ENCODE data around the gene VPS16. TPM values are rescaled to one million over a fixed set of nuclear protein-coding genes. Genes with fewer than 3 reads are reported as not detected.

The VPS16 gene
- total RNA-seq, 6 donors from 2014 or later = 22.6 to 53.4 (median 38.2) TPM

DNA sequence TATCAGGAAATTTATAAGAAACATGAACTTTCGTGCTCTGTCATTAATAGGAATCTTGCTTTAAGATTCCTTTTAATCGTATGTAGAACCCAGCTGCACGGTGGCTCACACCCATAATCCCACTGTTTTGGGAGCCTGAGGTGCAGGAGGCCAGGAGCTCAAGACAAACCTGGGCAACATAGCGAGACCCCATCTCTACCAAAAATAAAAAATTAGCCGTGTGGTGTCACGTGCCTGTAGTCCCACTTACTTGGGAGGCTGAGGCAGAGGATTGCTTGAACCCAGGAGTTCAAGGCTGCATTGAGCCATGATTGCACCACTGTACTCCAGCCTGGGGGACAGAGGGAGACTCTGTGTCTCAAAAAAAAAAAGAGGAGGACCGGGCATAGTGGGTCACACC is 40.1 kb downstream of the VPS16 start:
- Histone ChIP-seq H3K27me3 (no peaks in the 10 kb centered on the region), H3K4me3 (no peak overlapping the region), H3K4me1 (peaks cover 7 to 30% (median 13%) of the 10 kb centered on the region in 4 donors), H3K27ac (no peak overlapping the region), H3K36me3 (no peaks in the 10 kb centered on the region), H3K9me3 (no peaks in the 10 kb centered on the region)
- DNase-seq (no peak), ATAC-seq (ENCODE audit: low FRiP score in 2 of 2) (no peak)
- 78 to 86% methylated on average over 7 of the region's 7 CpGs for WGBS, 2 donors
- TF ChIP-seq EP300 (IDR thresholded peaks at IDR 0.05) (no peak), POLR2AphosphoS5 (IDR thresholded peaks at IDR 0.05) (no peak), CTCF (IDR thresholded peaks at IDR 0.05) (no peak), POLR2A (IDR thresholded peaks at IDR 0.05) (no peak)

- Histone ChIP-seq H3K36me3 (no peaks in the 10 kb centered on the region), H3K4me1 (peaks cover 2 to 36% (median 10%) of the 10 kb centered on the region in 4 donors), H3K27me3 (no peaks in the 10 kb centered on the region), H3K27ac (no peak overlapping the region), H3K9me3 (no peaks in the 10 kb centered on the region), H3K4me3 (no peak overlapping the region)
- TF ChIP-seq CTCF (IDR thresholded peaks at IDR 0.05) (no peak), POLR2A (IDR thresholded peaks at IDR 0.05) (no peak), POLR2AphosphoS5 (IDR thresholded peaks at IDR 0.05) (no peak), EP300 (IDR thresholded peaks at IDR 0.05) (no peak)
- WGBS, 2 donors = 71 to 75% methylated on average over 3 of the region's 3 CpGs
- no peak for ATAC-seq (ENCODE audit: low FRiP score in 2 of 2)
- DNase-seq = no peak
These were observed 43.4 kb downstream of the VPS16 start for GRCh38 chr20:2883726-2884637.

- Histone ChIP-seq H3K36me3 (no peaks in the 10 kb centered on the region), H3K27me3 (no peaks in the 10 kb centered on the region), H3K4me1 (peaks cover 11 to 54% (median 24%) of the 10 kb centered on the region in 4 donors), H3K4me3 (no peak overlapping the region), H3K27ac (no peak overlapping the region), H3K9me3 (no peaks in the 10 kb centered on the region)
- ATAC-seq (ENCODE audit: low FRiP score in 2 of 2) = no peak
- no peak for DNase-seq
- no peak for TF ChIP-seq EP300 (IDR thresholded peaks at IDR 0.05)
- TF ChIP-seq CTCF (IDR thresholded peaks at IDR 0.05) = no peak
- TF ChIP-seq POLR2AphosphoS5 (IDR thresholded peaks at IDR 0.05) = no peak
- TF ChIP-seq POLR2A (IDR thresholded peaks at IDR 0.05) = no peak
- 89 to 94% methylated on average over 3 of the region's 3 CpGs for WGBS, 2 donors
These were observed 47.2 kb downstream of the VPS16 start for GRCh38 chr20:2887715-2888114.

DNA sequence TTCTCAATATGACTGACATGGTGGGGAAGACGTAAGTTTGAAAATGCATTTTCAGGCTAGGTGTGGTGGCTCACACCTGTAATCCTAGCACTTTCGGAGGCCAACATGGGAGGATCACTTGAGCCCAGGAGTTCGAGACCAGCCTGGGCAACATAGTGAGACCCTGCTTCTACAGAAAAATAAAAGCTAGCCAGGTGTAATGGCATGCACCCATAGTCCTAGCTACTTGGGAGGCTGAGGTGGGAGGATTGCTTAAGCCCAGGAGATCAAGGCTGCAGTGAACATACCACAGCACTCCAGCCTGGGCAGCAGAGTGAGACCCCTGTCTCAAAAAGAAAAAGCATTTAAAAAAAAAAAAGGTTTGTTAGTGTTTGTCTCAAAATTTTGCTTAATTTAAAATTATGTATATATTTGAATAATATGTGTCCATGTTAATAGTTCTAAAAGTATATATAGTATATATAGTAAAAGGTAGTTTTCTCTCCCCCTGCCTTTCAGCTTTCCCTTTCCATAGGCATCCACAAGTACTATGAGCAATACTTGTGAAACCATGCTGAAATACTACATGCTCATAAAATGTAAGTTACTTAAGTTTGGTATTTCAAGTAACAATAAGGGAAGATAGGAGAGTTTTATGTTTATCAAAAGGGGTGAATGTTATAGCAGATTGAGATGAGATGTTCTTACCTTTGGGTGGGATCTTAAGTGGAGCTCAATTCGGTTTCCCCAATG is 47.8 kb downstream of the VPS16 start:
- Histone ChIP-seq H3K36me3 (no peaks in the 10 kb centered on the region), H3K4me1 (peaks cover 11 to 56% (median 24%) of the 10 kb centered on the region in 4 donors), H3K27ac (no peak overlapping the region), H3K4me3 (no peak overlapping the region), H3K9me3 (no peaks in the 10 kb centered on the region), H3K27me3 (no peaks in the 10 kb centered on the region)
- ATAC-seq (ENCODE audit: low FRiP score in 2 of 2) = no peak
- WGBS, 2 donors = 88 to 91% methylated on average over 4 of the region's 4 CpGs
- TF ChIP-seq POLR2AphosphoS5 (IDR thresholded peaks at IDR 0.05) = no peak
- TF ChIP-seq POLR2A (IDR thresholded peaks at IDR 0.05) = no peak
- no peak for TF ChIP-seq CTCF (IDR thresholded peaks at IDR 0.05)
- no peak for TF ChIP-seq EP300 (IDR thresholded peaks at IDR 0.05)
- no peak for DNase-seq
